Testis (tissue), 3 donors: Measurements from ENCODE around the gene MADCAM1. TPM values are rescaled to one million over a fixed set of nuclear protein-coding genes. Genes with fewer than 3 reads are reported as not detected.

Experiments used
- DNase-seq: peaks from one replicate; pipeline ENCODE4 v3.0.0-alpha.2; 2019
- H3K27ac ChIP-seq, 2 donors: fragments of 200-600 bp; sonication (generic); one replicate each; pipeline ENCODE4 v1.5.1; 2019
- H3K27me3 ChIP-seq: fragments of 200-600 bp; sonication (generic); one replicate; pipeline ENCODE4 v1.5.1; 2019
- H3K36me3 ChIP-seq: fragments of 200-600 bp; sonication (generic); one replicate; pipeline ENCODE4 v1.5.1; 2017; ENCODE audit warnings: low read depth; ENCODE audit errors: missing control alignments
- H3K4me1 ChIP-seq: fragments of 200-600 bp; sonication (generic); one replicate; pipeline ENCODE4 v1.5.1; 2019
- H3K4me3 ChIP-seq, 2 donors: fragments of 200-600 bp; sonication (generic); one replicate each; pipeline ENCODE4 v1.5.1; 2017 to 2019
- H3K9me3 ChIP-seq: fragments of 200-600 bp; sonication (generic); one replicate; pipeline ENCODE4 v1.5.1; 2017
- CTCF ChIP-seq, 3 experiments: fragments of 450-650 bp in 2 of 3; fragments of 200-600 bp in 1 of 3; sonication (generic) in 1 of 3; IDR thresholded peaks; one replicate each; pipeline ENCODE4 v1.5.1; 2016 to 2019; ENCODE audit warnings: antibody characterized with exemption in 3 of 3, mild to moderate bottlenecking in 2 of 3, moderate library complexity in 1 of 3
- POLR2A ChIP-seq: fragments of 450-650 bp; IDR thresholded peaks from one replicate; pipeline ENCODE4 v1.6.1; 2017; ENCODE audit warnings: antibody characterized with exemption, mild to moderate bottlenecking, moderate library complexity
- WGBS, 2 donors: methylation state at CpG; one replicate each; pipeline ENCODE4 v1.1.5; 2018; 5-methylcytosine and 5-hydroxymethylcytosine counted together
- intact Hi-C: fragments of 100-400 bp; cut with DNase I; formaldehyde crosslinking; loops from one replicate; pipeline ENCODE4 v1.15.1; 2023; ENCODE audit warnings: low total_unique reads
- polyA plus RNA-seq: library from polyadenylated mRNA; stranded (reverse); fragments of 350-450 nt; fragmentation: Illumina TruSeq; extraction: RNeasy Lipid Tissue Mini Kit (QIAGEN cat#74804); gene quantifications from one replicate; pipeline ENCODE4 v1.2.3, GENCODE V29; 2014; ENCODE audit warnings: low read depth, low replicate concordance; ENCODE audit not compliant: insufficient read depth
- total RNA-seq, 2 donors: library from RNA; depleted of rRNA; stranded (reverse); fragments of >200 nt; gene quantifications; one replicate each; pipeline ENCODE4 v1.2.3, GENCODE V29; 2016

Gene MADCAM1
- total and polyA plus RNA-seq, 3 donors from 2014 or later = 1.6 to 2.3 (median 2.2) TPM

GRCh38 chr19:493391-494170, 2.7 kb upstream of the MADCAM1 start:
- Histone ChIP-seq H3K36me3 (no peaks in the 10 kb centered on the region), H3K27ac (no peak overlapping the region), H3K9me3 (no peaks in the 10 kb centered on the region), H3K4me1 (peaks cover 17% of the 10 kb centered on the region), H3K4me3 (no peak overlapping the region), H3K27me3 (no peaks in the 10 kb centered on the region)
- DNase-seq = no peak
- WGBS, 2 donors = 65 to 79% methylated on average over 18 to 23 of the region's 23 CpGs
- TF ChIP-seq POLR2A (no peak), CTCF (IDR thresholded peaks at IDR 0.05) (no peak)
- intact Hi-C loops = no loop called here

GRCh38 chr19:494171-495080, 1.9 kb upstream of the MADCAM1 start:
- no peaks in the 10 kb centered on the region for H3K27me3 ChIP-seq
- H3K4me1 ChIP-seq = peaks cover 15% of the 10 kb centered on the region
- TF ChIP-seq POLR2A (no peak), CTCF (IDR thresholded peaks at IDR 0.05) (no peak)
- no peak for DNase-seq
- 55 to 65% methylated on average over 6 to 21 of the region's 22 CpGs for WGBS, 2 donors
- no peak overlapping the region for H3K27ac ChIP-seq
- H3K9me3 ChIP-seq = no peaks in the 10 kb centered on the region
- no peak overlapping the region for H3K4me3 ChIP-seq
- no peaks in the 10 kb centered on the region for H3K36me3 ChIP-seq
- intact Hi-C loops = no loop called here

- 53 to 54% methylated on average over 5 to 10 of the region's 10 CpGs for WGBS, 2 donors
- DNase-seq = no peak
- no peak overlapping the region for H3K27ac ChIP-seq
- no peaks in the 10 kb centered on the region for H3K27me3 ChIP-seq
- H3K36me3 ChIP-seq = no peaks in the 10 kb centered on the region
- no peak overlapping the region for H3K4me3 ChIP-seq
- no peak for TF ChIP-seq POLR2A
- TF ChIP-seq CTCF (IDR thresholded peaks at IDR 0.05) = no peak
- H3K9me3 ChIP-seq = no peaks in the 10 kb centered on the region
- H3K4me1 ChIP-seq = peaks cover 12% of the 10 kb centered on the region
- intact Hi-C loops = no loop called here
Observed at GRCh38 chr19:495081-495401, 1.2 kb upstream of the MADCAM1 start.

GRCh38 chr19:495402-496111, 729 bp upstream of the MADCAM1 start:
- no peak for DNase-seq
- 10 to 29% methylated on average over 13 to 32 of the region's 32 CpGs for WGBS, 2 donors
- Histone ChIP-seq H3K4me3 (no peak overlapping the region), H3K27me3 (no peaks in the 10 kb centered on the region), H3K36me3 (no peaks in the 10 kb centered on the region), H3K4me1 (peaks cover 12% of the 10 kb centered on the region), H3K27ac (no peak overlapping the region), H3K9me3 (no peaks in the 10 kb centered on the region)
- TF ChIP-seq POLR2A = no peak
- TF ChIP-seq CTCF (IDR thresholded peaks at IDR 0.05) = peak; percentile 20 to 78 (median 74)
- intact Hi-C loops = no loop called here
